Smooth muscle cell (in vitro differentiated cells): ENCODE data around the gene CD207. TPM values are rescaled to one million over a fixed set of nuclear protein-coding genes. Genes with fewer than 3 reads are reported as not detected.

Source experiments
- DNase-seq: peaks from one replicate; lab custom pipeline; 2025; ENCODE audit not compliant: unreplicated experiment; lab: John Stamatoyannopoulos, UW
- H2AFZ ChIP-seq: fragments of 200-600 bp; sonication (generic); 2 replicates; pipeline ENCODE4 v1.6.0; 2016; ENCODE audit warnings: antibody characterized with exemption, low read depth, mild to moderate bottlenecking
- H3F3A ChIP-seq: fragments of 200-600 bp; sonication (generic); 2 replicates; pipeline ENCODE4 v1.6.0; 2017; ENCODE audit warnings: antibody characterized with exemption, low read depth
- H3K27ac ChIP-seq: fragments of 200-600 bp; sonication (generic); 2 replicates; pipeline ENCODE4 v1.5.1; 2016; ENCODE audit warnings: low read depth, mild to moderate bottlenecking
- H3K27me3 ChIP-seq: fragments of 200-600 bp; sonication (generic); 2 replicates; pipeline ENCODE4 v1.6.1; 2016; ENCODE audit warnings: low read depth, mild to moderate bottlenecking
- H3K36me3 ChIP-seq: fragments of 200-600 bp; sonication (generic); 2 replicates; pipeline ENCODE4 v1.5.1; 2016; ENCODE audit warnings: low read depth
- H3K4me1 ChIP-seq: fragments of 200-600 bp; sonication (generic); 2 replicates; pipeline ENCODE4 v1.5.1; 2016; ENCODE audit warnings: low read depth
- H3K4me2 ChIP-seq: fragments of 200-600 bp; sonication (generic); 2 replicates; pipeline ENCODE4 v1.6.0; 2016; ENCODE audit warnings: mild to moderate bottlenecking
- H3K4me3 ChIP-seq: fragments of 200-600 bp; sonication (generic); 2 replicates; pipeline ENCODE4 v1.5.1; 2016; ENCODE audit warnings: mild to moderate bottlenecking
- H3K79me2 ChIP-seq: fragments of 200-600 bp; sonication (generic); 2 replicates; pipeline ENCODE4 v1.6.0; 2016; ENCODE audit warnings: low read depth, mild to moderate bottlenecking
- H3K9ac ChIP-seq: fragments of 200-600 bp; sonication (generic); 2 replicates; pipeline ENCODE4 v1.6.0; 2016; ENCODE audit warnings: low read depth
- H3K9me3 ChIP-seq: fragments of 200-600 bp; sonication (generic); replicated peaks from 2 replicates; pipeline ENCODE4 v1.5.1; 2016; ENCODE audit warnings: low read depth
- H4K20me1 ChIP-seq: fragments of 200-600 bp; sonication (generic); 2 replicates; pipeline ENCODE4 v1.6.0; 2016; ENCODE audit warnings: low read depth
- WGBS: methylation state at CpG from one replicate; pipeline ENCODE4 v1.1.7; 2016; ENCODE audit warnings: low lambda C conversion rate; 5-methylcytosine and 5-hydroxymethylcytosine counted together
- polyA plus RNA-seq: library from polyadenylated mRNA; unstranded; fragments of >200 nt; fragmentation: Nextera tagmentation; extraction: Ambion mirVana; gene quantifications from 2 replicates; pipeline ENCODE4 v1.2.1, GENCODE V29; 2016
- total RNA-seq: library from RNA; depleted of rRNA; stranded (reverse); fragments of >200 nt; gene quantifications from 2 replicates; pipeline ENCODE4 v1.2.3, GENCODE V29; 2014
- TF ChIP-seq, protein P1 (sequence below): fragments of 200-600 bp; sonication (generic); IDR thresholded peaks from 2 replicates; pipeline ENCODE4 v1.5.1; 2017; ENCODE audit warnings: borderline replicate concordance, mild to moderate bottlenecking, antibody characterized with exemption; ENCODE audit not compliant: insufficient read depth, poor library complexity, severe bottlenecking

The CD207 gene
- total and polyA plus RNA-seq, 2 experiments from 2014 or later = not detected

DNA sequence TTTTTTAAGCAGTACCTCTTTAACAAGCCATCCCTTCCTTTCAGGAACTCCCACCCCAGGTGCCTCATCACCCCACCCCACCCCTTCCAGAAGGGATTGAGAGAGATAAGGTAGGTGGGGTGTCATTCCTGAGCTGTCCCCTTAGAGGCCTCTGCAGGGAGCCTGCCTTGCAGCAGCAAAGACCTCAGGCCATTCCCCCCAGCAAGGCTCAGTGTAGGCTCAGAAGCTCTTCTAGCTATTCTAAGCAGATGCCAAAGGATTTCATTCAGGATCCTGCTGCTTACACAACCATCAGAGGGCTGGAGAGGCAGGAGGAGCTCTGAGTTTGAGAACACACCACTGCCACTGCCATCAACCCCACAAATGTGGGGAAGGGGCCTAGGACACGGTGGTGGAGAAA is 39.4 kb downstream of the CD207 start:
- Histone ChIP-seq H3K4me2 (no peak overlapping the region), H3K36me3 (no peaks in the 10 kb centered on the region), H3K4me1 (no peaks in the 10 kb centered on the region), H3K79me2 (no peaks in the 10 kb centered on the region), H3F3A (no peaks in the 10 kb centered on the region), H3K9ac (no peak overlapping the region), H3K9me3 (no peaks in the 10 kb centered on the region), H3K27ac (no peak overlapping the region), H3K27me3 (peaks cover 52% of the 10 kb centered on the region), H4K20me1 (no peaks in the 10 kb centered on the region), H2AFZ (no peak overlapping the region), H3K4me3 (no peak overlapping the region)
- WGBS = 80% methylated on average over 1 of the region's 1 CpG
- no peak for DNase-seq
- TF ChIP-seq, protein P1, sequence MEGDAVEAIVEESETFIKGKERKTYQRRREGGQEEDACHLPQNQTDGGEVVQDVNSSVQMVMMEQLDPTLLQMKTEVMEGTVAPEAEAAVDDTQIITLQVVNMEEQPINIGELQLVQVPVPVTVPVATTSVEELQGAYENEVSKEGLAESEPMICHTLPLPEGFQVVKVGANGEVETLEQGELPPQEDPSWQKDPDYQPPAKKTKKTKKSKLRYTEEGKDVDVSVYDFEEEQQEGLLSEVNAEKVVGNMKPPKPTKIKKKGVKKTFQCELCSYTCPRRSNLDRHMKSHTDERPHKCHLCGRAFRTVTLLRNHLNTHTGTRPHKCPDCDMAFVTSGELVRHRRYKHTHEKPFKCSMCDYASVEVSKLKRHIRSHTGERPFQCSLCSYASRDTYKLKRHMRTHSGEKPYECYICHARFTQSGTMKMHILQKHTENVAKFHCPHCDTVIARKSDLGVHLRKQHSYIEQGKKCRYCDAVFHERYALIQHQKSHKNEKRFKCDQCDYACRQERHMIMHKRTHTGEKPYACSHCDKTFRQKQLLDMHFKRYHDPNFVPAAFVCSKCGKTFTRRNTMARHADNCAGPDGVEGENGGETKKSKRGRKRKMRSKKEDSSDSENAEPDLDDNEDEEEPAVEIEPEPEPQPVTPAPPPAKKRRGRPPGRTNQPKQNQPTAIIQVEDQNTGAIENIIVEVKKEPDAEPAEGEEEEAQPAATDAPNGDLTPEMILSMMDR = no peak

DNA sequence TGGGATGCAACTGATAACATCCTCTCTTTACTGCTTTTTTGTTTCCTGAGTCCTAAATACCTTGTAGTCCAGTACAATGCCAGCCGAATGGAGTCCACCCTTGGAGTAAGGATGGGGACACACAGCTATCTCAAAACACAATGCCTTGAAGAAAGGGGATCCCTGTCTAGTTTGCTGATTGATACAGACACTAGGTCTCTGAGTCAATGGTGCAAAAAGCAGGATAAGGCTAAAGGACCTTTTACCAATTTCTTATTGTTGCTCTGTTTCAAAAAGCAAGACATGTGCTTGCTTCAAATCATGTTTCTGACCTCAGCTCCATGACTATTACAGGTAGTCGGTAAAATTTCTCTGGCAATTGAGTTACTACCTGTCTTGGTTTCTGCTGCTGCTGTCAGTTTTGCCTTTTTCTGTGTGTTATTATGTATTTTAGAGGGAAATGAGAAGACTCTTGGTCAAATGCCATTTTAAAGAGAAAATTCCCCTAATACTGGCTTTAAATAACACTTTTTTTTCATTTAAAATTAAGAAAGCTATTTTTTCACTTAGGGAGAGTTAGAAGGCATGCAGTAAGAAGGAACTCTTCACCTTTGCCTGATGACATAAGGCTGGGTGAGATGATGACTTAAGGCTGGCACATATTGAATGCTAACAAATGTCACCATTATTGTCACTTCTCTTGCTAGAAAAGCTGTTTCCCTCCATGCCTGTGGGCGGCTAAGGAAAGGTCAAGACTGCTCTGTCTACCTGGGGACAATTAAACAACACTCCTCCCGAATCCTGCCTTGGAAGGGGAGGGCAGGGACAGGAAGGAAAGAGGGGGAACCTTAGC is 40.2 kb downstream of the CD207 start:
- WGBS = 79% methylated on average over 4 of the region's 4 CpGs
- Histone ChIP-seq H3F3A (no peaks in the 10 kb centered on the region), H3K4me3 (no peak overlapping the region), H3K9me3 (no peaks in the 10 kb centered on the region), H2AFZ (no peak overlapping the region), H4K20me1 (no peaks in the 10 kb centered on the region), H3K79me2 (no peaks in the 10 kb centered on the region), H3K27ac (no peak overlapping the region), H3K4me1 (peaks cover 1% of the 10 kb centered on the region), H3K9ac (no peak overlapping the region), H3K4me2 (no peak overlapping the region), H3K36me3 (no peaks in the 10 kb centered on the region), H3K27me3 (peaks cover 52% of the 10 kb centered on the region)
- DNase-seq = no peak
- TF ChIP-seq, protein P1 = no peak

DNA sequence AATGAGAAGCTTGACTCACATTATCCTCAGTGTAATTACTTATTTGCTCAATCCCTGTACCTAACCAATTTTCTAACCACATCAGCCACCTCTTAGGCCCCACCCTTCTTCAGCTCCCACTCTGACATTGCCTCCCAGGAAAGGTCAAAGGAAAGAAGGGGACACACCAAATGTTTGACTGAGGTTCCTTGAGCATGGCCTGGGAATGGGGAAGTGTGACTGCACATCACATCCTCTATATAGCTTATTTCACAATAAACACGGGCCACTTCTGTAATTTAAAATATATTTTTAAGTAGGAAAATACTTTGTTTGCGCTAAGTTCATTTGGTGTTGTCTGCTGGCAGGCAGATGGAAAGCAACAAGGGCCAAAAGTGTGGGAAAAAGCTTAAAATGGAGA is 42.2 kb downstream of the CD207 start:
- H3K9me3 ChIP-seq = no peaks in the 10 kb centered on the region
- no peaks in the 10 kb centered on the region for H3K79me2 ChIP-seq
- peaks cover 8% of the 10 kb centered on the region for H3K4me1 ChIP-seq
- no peak overlapping the region for H2AFZ ChIP-seq
- H3K4me2 ChIP-seq = no peak overlapping the region
- H3K9ac ChIP-seq = no peak overlapping the region
- no peak overlapping the region for H3K27ac ChIP-seq
- no peaks in the 10 kb centered on the region for H3K36me3 ChIP-seq
- H3K4me3 ChIP-seq = no peak overlapping the region
- no peaks in the 10 kb centered on the region for H4K20me1 ChIP-seq
- TF ChIP-seq, protein P1 = no peak
- DNase-seq = no peak
- 77% methylated on average over 2 of the region's 2 CpGs for WGBS
- H3K27me3 ChIP-seq = peaks cover 68% of the 10 kb centered on the region
- no peaks in the 10 kb centered on the region for H3F3A ChIP-seq
